Measurements from ENCODE around the gene COL5A3.

- TF ChIP-seq JUND (IDR thresholded peaks at IDR 0.05), result no peak
- no peak for TF ChIP-seq CTCF (IDR thresholded peaks at IDR 0.05)
- TF ChIP-seq GABPA (IDR thresholded peaks at IDR 0.05; ENCODE audit: low read depth), result no peak
- no peak for TF ChIP-seq CHD2 (IDR thresholded peaks at IDR 0.05; ENCODE audit: low read length, partially characterized antibody)
- TF ChIP-seq TAF1 (IDR thresholded peaks at IDR 0.05; ENCODE audit: borderline replicate concordance, low read depth, low read length), result no peak
- no peak for TF ChIP-seq MAX (IDR thresholded peaks at IDR 0.05; ENCODE audit: low read depth)
- TF ChIP-seq POLR2AphosphoS5 (IDR thresholded peaks at IDR 0.05; ENCODE audit: low read depth, low read length), result no peak
- TF ChIP-seq SMC3 (IDR thresholded peaks at IDR 0.05; ENCODE audit: low read depth, low read length), result no peak
These were observed 11.1 kb upstream of the COL5A3 start for GRCh38 chr19:10021446-10021845.

Data from SK-N-SH (cell line).